Neural cell (in vitro differentiated cells): ENCODE results near the gene EFS. TPM values are rescaled to one million over a fixed set of nuclear protein-coding genes. Genes with fewer than 3 reads are reported as not detected.

Source experiments
- H2AFZ ChIP-seq: fragments of 200-600, 300-800 bp; sonication (generic), shearing (Covaris generic); 2 replicates; pipeline ENCODE4 v1.6.0; 2014; ENCODE audit warnings: low read depth, mild to moderate bottlenecking, antibody characterized with exemption, low read length, moderate library complexity
- H3F3A ChIP-seq: fragments of 200-600 bp; shearing (Covaris generic); 2 replicates; pipeline ENCODE4 v1.6.1; 2016; ENCODE audit warnings: mild to moderate bottlenecking, moderate library complexity, mixed read lengths, antibody characterized with exemption, low read length; ENCODE audit not compliant: insufficient read depth, poor library complexity, severe bottlenecking
- H3K27ac ChIP-seq: fragments of 200-600, 300-800 bp; sonication (generic), shearing (Covaris generic); 2 replicates; pipeline ENCODE4 v1.5.1; 2014; ENCODE audit warnings: mild to moderate bottlenecking, low read length, moderate library complexity
- H3K27me3 ChIP-seq: fragments of 300-800, 200-600 bp; sonication (generic), shearing (Covaris generic); 2 replicates; pipeline ENCODE4 v1.6.0; 2014; ENCODE audit warnings: mild to moderate bottlenecking, low read depth, low read length, moderate library complexity; ENCODE audit not compliant: insufficient read depth
- H3K36me3 ChIP-seq: fragments of 300-800, 200-600 bp; sonication (generic), shearing (Covaris generic); 2 replicates; pipeline ENCODE4 v1.5.1; 2014; ENCODE audit warnings: mild to moderate bottlenecking, antibody characterized with exemption, low read length, moderate library complexity; ENCODE audit not compliant: insufficient read depth
- H3K4me2 ChIP-seq: fragments of 300-800, 200-600 bp; sonication (generic), shearing (Covaris generic); 2 replicates; pipeline ENCODE4 v1.6.0; 2014; ENCODE audit warnings: mild to moderate bottlenecking, low read length
- H3K4me3 ChIP-seq: fragments of 300-800, 200-600 bp; sonication (generic), shearing (Covaris generic); 2 replicates; pipeline ENCODE4 v1.5.1; 2014; ENCODE audit warnings: mild to moderate bottlenecking, low read length, moderate library complexity
- H3K79me2 ChIP-seq: fragments of 200-600 bp; shearing (Covaris generic); replicated peaks from 2 replicates; pipeline ENCODE4 v1.6.0; 2014; ENCODE audit warnings: mild to moderate bottlenecking, low read length, moderate library complexity; ENCODE audit not compliant: insufficient read depth
- H3K9ac ChIP-seq: fragments of 300-800, 200-600 bp; sonication (generic), shearing (Covaris generic); 2 replicates; pipeline ENCODE4 v1.6.1; 2016; ENCODE audit warnings: mild to moderate bottlenecking, low read length, mixed read lengths
- H3K9me2 ChIP-seq: fragments of 200-600 bp; shearing (Covaris generic); 2 replicates; pipeline ENCODE4 v1.6.1; 2016; ENCODE audit warnings: mild to moderate bottlenecking, low read length, mixed read lengths; ENCODE audit not compliant: insufficient read depth
- H3K9me3 ChIP-seq: fragments of 200-600, 300-800 bp; sonication (generic), shearing (Covaris generic); 2 replicates; pipeline ENCODE4 v1.6.1; 2016; ENCODE audit warnings: mild to moderate bottlenecking, mixed run types, low read length, moderate library complexity, mixed read lengths
- H4K20me1 ChIP-seq: fragments of 200-600 bp; shearing (Covaris generic); 2 replicates; pipeline ENCODE4 v1.6.1; 2016; ENCODE audit warnings: mild to moderate bottlenecking, mixed run types; ENCODE audit not compliant: insufficient read depth
- CTCF ChIP-seq: fragments of 450-650 bp; IDR thresholded peaks from 2 replicates; pipeline ENCODE4 v1.5.1; 2014; ENCODE audit warnings: antibody characterized with exemption, mild to moderate bottlenecking, moderate library complexity; ENCODE audit not compliant: poor library complexity, severe bottlenecking
- EP300 ChIP-seq: fragments of 450-650 bp; conservative IDR thresholded peaks from 2 replicates; pipeline ENCODE4 v1.6.1; 2014; ENCODE audit warnings: antibody characterized with exemption, mild to moderate bottlenecking, moderate library complexity; ENCODE audit not compliant: poor library complexity, severe bottlenecking
- EZH2 ChIP-seq: fragments of 200-600, 300-800 bp; shearing (Covaris generic), sonication (generic); IDR thresholded peaks from 2 replicates; pipeline ENCODE4 v1.6.1; 2014; ENCODE audit warnings: antibody characterized with exemption, low read length, borderline replicate concordance, mild to moderate bottlenecking; ENCODE audit not compliant: insufficient read depth, poor library complexity, severe bottlenecking
- MXI1 ChIP-seq: fragments of 450-650 bp; conservative IDR thresholded peaks from 2 replicates; pipeline ENCODE4 v1.6.1; 2014; ENCODE audit warnings: antibody characterized with exemption, mild to moderate bottlenecking; ENCODE audit not compliant: poor library complexity, severe bottlenecking
- POLR2AphosphoS5 ChIP-seq: IDR thresholded peaks from 2 replicates; pipeline ENCODE4 v1.6.1; 2012
- RAD21 ChIP-seq: fragments of 450-650 bp; conservative IDR thresholded peaks from 2 replicates; pipeline ENCODE4 v1.6.1; 2014; ENCODE audit warnings: antibody characterized with exemption, mild to moderate bottlenecking, moderate library complexity
- REST ChIP-seq: IDR thresholded peaks from 2 replicates; pipeline ENCODE4 v1.6.1; 2012; ENCODE audit warnings: borderline replicate concordance
- SMC3 ChIP-seq: fragments of 450-650 bp; conservative IDR thresholded peaks from 2 replicates; pipeline ENCODE4 v1.6.1; 2014; ENCODE audit warnings: antibody characterized with exemption, mild to moderate bottlenecking, moderate library complexity; ENCODE audit not compliant: poor library complexity
- TAF1 ChIP-seq: IDR thresholded peaks from 2 replicates; pipeline ENCODE4 v1.6.1; 2012; ENCODE audit warnings: low read depth
- polyA plus RNA-seq: library from polyadenylated mRNA; depleted of rRNA; stranded (reverse); fragments of >200 nt; gene quantifications from 2 replicates; pipeline ENCODE4 v1.2.3, GENCODE V29; 2014

Gene EFS
- polyA plus RNA-seq, 1 donor from 2014 or later = 0.48 TPM

- Histone ChIP-seq H3K79me2 (no peaks in the 10 kb centered on the region), H3K9me3 (no peaks in the 10 kb centered on the region), H3F3A (no peaks in the 10 kb centered on the region), H4K20me1 (no peaks in the 10 kb centered on the region), H3K27me3 (no peaks in the 10 kb centered on the region), H3K9ac (no peak overlapping the region), H3K36me3 (no peaks in the 10 kb centered on the region), H3K4me2 (no peak overlapping the region), H2AFZ (no peak overlapping the region), H3K4me3 (no peak overlapping the region), H3K27ac (no peak overlapping the region), H3K9me2 (no peaks in the 10 kb centered on the region)
- TF ChIP-seq EZH2 (no peak), CTCF (no peak), MXI1 (no peak), REST (no peak), POLR2AphosphoS5 (no peak), RAD21 (no peak)
Measured at GRCh38 chr14:23348297-23348655, 16.7 kb downstream of the EFS start.

- Histone ChIP-seq H3K9me2 (no peaks in the 10 kb centered on the region), H3F3A (no peaks in the 10 kb centered on the region), H3K79me2 (no peaks in the 10 kb centered on the region), H3K9ac (no peak overlapping the region), H4K20me1 (no peaks in the 10 kb centered on the region), H2AFZ (no peak overlapping the region), H3K4me2 (no peak overlapping the region), H3K36me3 (no peaks in the 10 kb centered on the region), H3K27ac (no peak overlapping the region), H3K4me3 (no peak overlapping the region), H3K27me3 (no peaks in the 10 kb centered on the region), H3K9me3 (no peaks in the 10 kb centered on the region)
- TF ChIP-seq REST (no peak), CTCF (no peak), EP300 (no peak), EZH2 (no peak), POLR2AphosphoS5 (no peak), TAF1 (no peak), MXI1 (no peak), RAD21 (no peak), SMC3 (no peak)
Measured at GRCh38 chr14:23347406-23348296, 17.3 kb downstream of the EFS start.
